ENCODE measurements around the gene ZFP36L1.

The ZFP36L1 gene

DNA sequence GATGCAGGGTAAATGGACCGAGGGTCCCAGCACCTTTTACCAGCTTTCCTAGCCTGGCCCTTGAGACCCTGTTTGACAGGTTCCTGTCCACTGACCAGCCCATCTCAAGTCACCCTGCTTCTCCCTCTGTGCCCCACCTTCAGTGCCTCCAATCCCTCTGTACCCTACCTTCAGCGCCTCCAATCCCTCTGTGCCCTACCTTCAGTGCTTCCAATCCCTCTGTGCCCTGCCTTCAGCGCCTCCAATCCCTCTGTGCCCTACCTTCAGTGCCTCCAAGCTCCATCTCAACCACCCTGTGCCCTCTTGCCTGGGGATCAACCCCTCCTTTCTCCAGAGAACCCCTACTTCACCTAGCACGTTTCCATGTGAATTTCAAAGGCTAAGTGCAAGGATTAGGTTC, 54.3 kb downstream of the ZFP36L1 start:
- DNase-seq (ENCODE audit: low spot score), result no peak

All from pons (tissue), 1 donor.